ENCODE results near the gene SPOCK1. TPM values are rescaled to one million over a fixed set of nuclear protein-coding genes. Genes with fewer than 3 reads are reported as not detected.

The SPOCK1 gene
- total and polyA plus RNA-seq, 4 donors: 0.07 to 0.18 (median 0.17) TPM; not detected in 1

GRCh38 chr5:137490591-137490990 is 8.5 kb downstream of the SPOCK1 start:
- no peak for TF ChIP-seq HNF4A (conservative IDR thresholded peaks at IDR 0.05)
- no peak for TF ChIP-seq TAF1 (conservative IDR thresholded peaks at IDR 0.05)
- TF ChIP-seq ATF3 (IDR thresholded peaks at IDR 0.05): no peak
- no peak for TF ChIP-seq FOXA1 (IDR thresholded peaks at IDR 0.05)
- TF ChIP-seq RXRA (IDR thresholded peaks at IDR 0.05): no peak
- TF ChIP-seq SP1 (IDR thresholded peaks at IDR 0.05): no peak
- no peak for TF ChIP-seq JUND (IDR thresholded peaks at IDR 0.05)
- TF ChIP-seq RAD21 (IDR thresholded peaks at IDR 0.05): no peak
- no peak for TF ChIP-seq GABPA (IDR thresholded peaks at IDR 0.05 in 1 of 2, conservative IDR thresholded peaks at IDR 0.05 in 1 of 2)
- WGBS: 82% methylated on average over 3 of the region's 3 CpGs
- Histone ChIP-seq H3K9me3 (ENCODE audit: control insufficient read depth in 4 of 4, low read length in 3 of 4) (no peaks in the 10 kb centered on the region), H3K4me1 (ENCODE audit: control insufficient read depth in 4 of 4, insufficient read depth in 4 of 4, low read length in 3 of 4) (no peaks in the 10 kb centered on the region), H3K27ac (ENCODE audit: low read depth in 1 of 2, low read length in 2 of 2) (no peak overlapping the region), H3K27me3 (ENCODE audit: control insufficient read depth in 4 of 4, insufficient read depth in 4 of 4, low read length in 3 of 4) (no peaks in the 10 kb centered on the region), H3K4me3 (ENCODE audit: low read depth in 1 of 3, low read length in 3 of 3) (no peak overlapping the region), H3K36me3 (ENCODE audit: control insufficient read depth in 4 of 4, insufficient read depth in 3 of 4, low read depth in 1 of 4, low read length in 3 of 4) (no peaks in the 10 kb centered on the region), H3K9ac (ENCODE audit: low read depth in 1 of 2, low read length in 2 of 2) (no peak overlapping the region)
- no peak for DNase-seq (ENCODE audit: low spot score)

GRCh38 chr5:137488974-137489373 is 10.2 kb downstream of the SPOCK1 start:
- no peaks in the 10 kb centered on the region for H3K36me3 ChIP-seq (ENCODE audit: control insufficient read depth in 4 of 4, insufficient read depth in 3 of 4, low read depth in 1 of 4, low read length in 3 of 4)
- no peak overlapping the region for H3K27ac ChIP-seq (ENCODE audit: low read depth in 1 of 2, low read length in 2 of 2)
- 92% methylated on average over 2 of the region's 2 CpGs for WGBS
- H3K4me1 ChIP-seq (ENCODE audit: control insufficient read depth in 4 of 4, insufficient read depth in 4 of 4, low read length in 3 of 4): no peaks in the 10 kb centered on the region
- H3K4me3 ChIP-seq (ENCODE audit: low read depth in 1 of 3, low read length in 3 of 3): no peak overlapping the region
- H3K9me3 ChIP-seq (ENCODE audit: control insufficient read depth in 4 of 4, low read length in 3 of 4): no peaks in the 10 kb centered on the region
- DNase-seq (ENCODE audit: low spot score): no peak
- H3K27me3 ChIP-seq (ENCODE audit: control insufficient read depth in 4 of 4, insufficient read depth in 4 of 4, low read length in 3 of 4): no peaks in the 10 kb centered on the region
- no peak for TF ChIP-seq SP1 (IDR thresholded peaks at IDR 0.05)
- no peak overlapping the region for H3K9ac ChIP-seq (ENCODE audit: low read depth in 1 of 2, low read length in 2 of 2)

GRCh38 chr5:137488516-137488915 is 10.6 kb downstream of the SPOCK1 start:
- no peaks in the 10 kb centered on the region for H3K36me3 ChIP-seq (ENCODE audit: control insufficient read depth in 4 of 4, insufficient read depth in 3 of 4, low read depth in 1 of 4, low read length in 3 of 4)
- DNase-seq (ENCODE audit: low spot score): no peak
- H3K4me1 ChIP-seq (ENCODE audit: control insufficient read depth in 4 of 4, insufficient read depth in 4 of 4, low read length in 3 of 4): no peaks in the 10 kb centered on the region
- H3K27ac ChIP-seq (ENCODE audit: low read depth in 1 of 2, low read length in 2 of 2): no peak overlapping the region
- no peak overlapping the region for H3K4me3 ChIP-seq (ENCODE audit: low read depth in 1 of 3, low read length in 3 of 3)
- no peak overlapping the region for H3K9ac ChIP-seq (ENCODE audit: low read depth in 1 of 2, low read length in 2 of 2)
- no peak for TF ChIP-seq JUND (IDR thresholded peaks at IDR 0.05)
- TF ChIP-seq CTCF (IDR thresholded peaks at IDR 0.05; ENCODE audit: low read depth, low read length, missing input control): no peak
- TF ChIP-seq RAD21 (IDR thresholded peaks at IDR 0.05): no peak
- TF ChIP-seq REST (IDR thresholded peaks at IDR 0.05): no peak
- no peak for TF ChIP-seq MAX (IDR thresholded peaks at IDR 0.05)
- no peak for TF ChIP-seq GABPA (IDR thresholded peaks at IDR 0.05 in 1 of 2, conservative IDR thresholded peaks at IDR 0.05 in 1 of 2)
- TF ChIP-seq TAF1 (conservative IDR thresholded peaks at IDR 0.05): no peak
- no peak for TF ChIP-seq YY1 (IDR thresholded peaks at IDR 0.05)
- TF ChIP-seq FOXA1 (IDR thresholded peaks at IDR 0.05): no peak
- no peak for TF ChIP-seq ZBTB33 (IDR thresholded peaks at IDR 0.05)
- no peak for TF ChIP-seq FOXA2 (IDR thresholded peaks at IDR 0.05)
- TF ChIP-seq EGR1 (IDR thresholded peaks at IDR 0.05; ENCODE audit: low read depth in 2 of 2): no peak
- H3K9me3 ChIP-seq (ENCODE audit: control insufficient read depth in 4 of 4, low read length in 3 of 4): no peaks in the 10 kb centered on the region
- no peaks in the 10 kb centered on the region for H3K27me3 ChIP-seq (ENCODE audit: control insufficient read depth in 4 of 4, insufficient read depth in 4 of 4, low read length in 3 of 4)
- WGBS: 88% methylated on average over 10 of the region's 10 CpGs
